HepG2 (cell line): ENCODE measurements around the gene NBR1. TPM values are rescaled to one million over a fixed set of nuclear protein-coding genes. Genes with fewer than 3 reads are reported as not detected.

Source experiments
- ARNT2 ChIP-seq: sonication (generic); formaldehyde crosslinking; IDR thresholded peaks from 2 replicates; pipeline ENCODE4 v1.8.0; 2022; ENCODE audit warnings: mild to moderate bottlenecking, low read depth, missing genetic modification reagents, moderate library complexity
- CBX2 ChIP-seq, 2 experiments: fragments of 200-600 bp in 1 of 2; sonication (generic); formaldehyde crosslinking in 1 of 2; IDR thresholded peaks; 2 replicates each; pipeline versions ENCODE4 v1.7.0 to v1.8.1; 2018 to 2022; ENCODE audit warnings: low read depth in 2 of 2, low read length in 1 of 2, mild to moderate bottlenecking in 1 of 2, missing genetic modification reagents in 1 of 2
- CHD2 ChIP-seq: IDR thresholded peaks from 2 replicates; pipeline ENCODE4 v1.6.1; 2011; ENCODE audit warnings: low read depth, low read length, improper control_type of control experiment
- FOXA1 ChIP-seq, 2 experiments: fragments of 450-650 bp in 1 of 2; sonication (generic) in 1 of 2; formaldehyde crosslinking in 1 of 2; IDR thresholded peaks; 2 replicates each; pipeline versions ENCODE4 v1.4.0 to v1.6.1; 2016 to 2020; ENCODE audit warnings: missing genetic modification reagents in 1 of 2
- GTF2F1 ChIP-seq: fragments of 150-350 bp; IDR thresholded peaks from 2 replicates; pipeline ENCODE4 v1.6.1; 2014; ENCODE audit warnings: low read length
- HMGXB3 ChIP-seq: sonication (generic); formaldehyde crosslinking; IDR thresholded peaks from 2 replicates; pipeline ENCODE4 v1.4.0; 2020; ENCODE audit warnings: missing genetic modification reagents, borderline replicate concordance
- HOXA3 ChIP-seq: sonication (generic); formaldehyde crosslinking; IDR thresholded peaks from 2 replicates; pipeline ENCODE4 v1.5.0; 2020; ENCODE audit warnings: missing genetic modification reagents
- ISX ChIP-seq: sonication (generic); formaldehyde crosslinking; conservative IDR thresholded peaks from 2 replicates; pipeline ENCODE4 v1.5.0; 2020; ENCODE audit warnings: missing genetic modification reagents
- LBX2 ChIP-seq: sonication (generic); formaldehyde crosslinking; IDR thresholded peaks from 2 replicates; pipeline ENCODE4 v1.5.0; 2020; ENCODE audit warnings: missing genetic modification reagents, mild to moderate bottlenecking, borderline replicate concordance
- SMARCE1 ChIP-seq: fragments of 450-650 bp; IDR thresholded peaks from 2 replicates; pipeline ENCODE4 v1.6.1; 2017; ENCODE audit warnings: borderline replicate concordance
- ZIK1 ChIP-seq: sonication (generic); formaldehyde crosslinking; IDR thresholded peaks from 2 replicates; pipeline ENCODE4 v1.5.0; 2020; ENCODE audit warnings: mild to moderate bottlenecking, low read depth, missing genetic modification reagents, borderline replicate concordance
- ZNF101 ChIP-seq: sonication (generic); formaldehyde crosslinking; IDR thresholded peaks from 2 replicates; pipeline ENCODE4 v1.4.0; 2020; ENCODE audit warnings: mild to moderate bottlenecking, low read depth, missing genetic modification reagents, borderline replicate concordance
- ZNF235 ChIP-seq: sonication (generic); formaldehyde crosslinking; IDR thresholded peaks from 2 replicates; pipeline ENCODE4 v1.8.1; 2023; ENCODE audit warnings: mild to moderate bottlenecking, missing genetic modification reagents, borderline replicate concordance
- ZNF614 ChIP-seq: IDR thresholded peaks from 2 replicates; pipeline ENCODE4 v1.6.1; 2018; ENCODE audit warnings: missing biosample characterization, missing genetic modification reagents, inconsistent platforms, borderline replicate concordance
- polyA plus RNA-seq, 8 experiments: library from polyadenylated mRNA; depleted of rRNA in 3 of 8; stranded (reverse) in 7 of 8; unstranded in 1 of 8; fragments of >200 nt; fragmentation: Illumina TruSeq in 4 of 8; extraction: Trizol in 4 of 8; gene quantifications; 2 replicates each; pipeline versions ENCODE4 v1.2.1 to v1.2.3, GENCODE V29; 2011 to 2016; ENCODE audit warnings: low read depth in 4 of 8, missing spikeins in 1 of 8, mixed read lengths in 1 of 8; ENCODE audit not compliant: insufficient read depth in 1 of 8
- total RNA-seq, 5 experiments: library from RNA; depleted of rRNA; stranded (reverse); fragments of >200 nt; fragmentation: Illumina TruSeq; extraction: Trizol; gene quantifications; 2 replicates each; pipeline ENCODE4 v1.2.3, GENCODE V29; 2016; ENCODE audit warnings: low read depth in 1 of 5
- TF ChIP-seq, protein P1 (sequence below): sonication (generic); formaldehyde crosslinking; conservative IDR thresholded peaks from 2 replicates; pipeline ENCODE4 v1.4.0; 2020; ENCODE audit warnings: missing genetic modification reagents
- TF ChIP-seq, protein P2 (sequence below): sonication (generic); formaldehyde crosslinking; IDR thresholded peaks from 2 replicates; pipeline ENCODE4 v1.5.0; 2020; ENCODE audit warnings: missing genetic modification reagents
- TF ChIP-seq, protein P3 (sequence below): sonication (generic); formaldehyde crosslinking; IDR thresholded peaks from 2 replicates; pipeline ENCODE4 v1.9.0; 2021; ENCODE audit warnings: missing genetic modification reagents, mild to moderate bottlenecking, borderline replicate concordance

NBR1 gene
- total and polyA plus RNA-seq, 2 of the 13 experiments (the other 11 are each of a cell fraction or from before 2014, with no cell fraction given), result 51.7 to 121 TPM

DNA sequence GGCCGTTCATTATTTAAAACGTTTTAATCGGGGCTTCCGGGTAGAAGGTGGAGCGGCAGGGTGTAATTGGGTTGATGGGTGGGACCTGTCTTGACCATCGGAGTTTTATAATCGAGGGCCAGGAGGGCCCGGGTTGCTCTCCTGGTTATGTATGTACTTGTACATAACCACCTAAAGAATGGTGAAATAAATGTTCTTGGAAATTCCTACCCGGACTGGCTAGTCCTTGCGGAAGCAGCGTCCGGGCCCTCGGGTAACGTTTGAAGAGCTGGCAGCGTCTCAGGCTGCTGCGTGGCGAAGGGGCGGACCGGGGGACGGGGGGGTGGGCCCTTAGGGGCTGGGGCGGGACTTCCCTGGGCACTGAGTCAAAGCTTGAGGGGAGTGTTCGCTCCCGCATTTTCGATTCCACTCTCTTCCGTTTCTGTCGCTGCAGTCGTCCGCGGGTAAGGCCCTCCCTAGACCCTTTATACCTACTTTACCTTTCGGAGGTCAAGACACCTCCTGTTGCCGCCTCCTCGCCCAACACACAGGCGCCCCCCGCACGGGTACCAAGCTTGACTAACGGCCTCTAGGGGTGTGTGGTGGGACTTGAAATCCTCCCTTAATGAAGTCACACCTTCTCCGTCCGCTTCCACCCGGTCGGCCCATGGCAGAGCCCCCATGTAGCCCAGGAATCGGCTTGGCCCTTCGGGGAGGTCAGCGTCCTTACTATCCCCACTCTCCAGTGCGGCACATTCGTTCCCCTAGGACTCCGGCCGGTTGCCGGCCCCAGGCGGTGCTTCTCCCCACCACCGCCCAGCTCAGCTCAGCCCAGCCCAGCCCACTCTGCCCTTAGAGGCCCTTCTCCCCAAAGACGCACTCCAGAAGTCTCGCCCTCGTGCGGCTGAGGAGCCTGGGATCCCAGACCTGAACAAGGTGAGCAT is 40.7 kb downstream of the NBR1 start, which contains the start of gene TMEM106A (continued):
- no peak for TF ChIP-seq HMGXB3 (CRISPR knock-in tag)
- TF ChIP-seq ZNF101, result no peak
- TF ChIP-seq ZNF235 (CRISPR knock-in tag), result 0 out of 2 replicates have a peak, but pooled peaks have one; percentile 83
- TF ChIP-seq CBX2 (IDR thresholded peaks at IDR 0.05; ENCODE audit: low read depth, low read length), result no peak
- 0 out of 2 replicates have a peak, but pooled peaks have one; percentile 27 for TF ChIP-seq CBX2 (CRISPR knock-in tag; IDR thresholded peaks at IDR 0.05; ENCODE audit: low read depth)
- TF ChIP-seq, protein P1, sequence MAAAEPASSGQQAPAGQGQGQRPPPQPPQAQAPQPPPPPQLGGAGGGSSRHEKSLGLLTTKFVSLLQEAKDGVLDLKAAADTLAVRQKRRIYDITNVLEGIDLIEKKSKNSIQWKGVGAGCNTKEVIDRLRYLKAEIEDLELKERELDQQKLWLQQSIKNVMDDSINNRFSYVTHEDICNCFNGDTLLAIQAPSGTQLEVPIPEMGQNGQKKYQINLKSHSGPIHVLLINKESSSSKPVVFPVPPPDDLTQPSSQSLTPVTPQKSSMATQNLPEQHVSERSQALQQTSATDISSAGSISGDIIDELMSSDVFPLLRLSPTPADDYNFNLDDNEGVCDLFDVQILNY (CRISPR knock-in tag), result no peak
- TF ChIP-seq, protein P2, sequence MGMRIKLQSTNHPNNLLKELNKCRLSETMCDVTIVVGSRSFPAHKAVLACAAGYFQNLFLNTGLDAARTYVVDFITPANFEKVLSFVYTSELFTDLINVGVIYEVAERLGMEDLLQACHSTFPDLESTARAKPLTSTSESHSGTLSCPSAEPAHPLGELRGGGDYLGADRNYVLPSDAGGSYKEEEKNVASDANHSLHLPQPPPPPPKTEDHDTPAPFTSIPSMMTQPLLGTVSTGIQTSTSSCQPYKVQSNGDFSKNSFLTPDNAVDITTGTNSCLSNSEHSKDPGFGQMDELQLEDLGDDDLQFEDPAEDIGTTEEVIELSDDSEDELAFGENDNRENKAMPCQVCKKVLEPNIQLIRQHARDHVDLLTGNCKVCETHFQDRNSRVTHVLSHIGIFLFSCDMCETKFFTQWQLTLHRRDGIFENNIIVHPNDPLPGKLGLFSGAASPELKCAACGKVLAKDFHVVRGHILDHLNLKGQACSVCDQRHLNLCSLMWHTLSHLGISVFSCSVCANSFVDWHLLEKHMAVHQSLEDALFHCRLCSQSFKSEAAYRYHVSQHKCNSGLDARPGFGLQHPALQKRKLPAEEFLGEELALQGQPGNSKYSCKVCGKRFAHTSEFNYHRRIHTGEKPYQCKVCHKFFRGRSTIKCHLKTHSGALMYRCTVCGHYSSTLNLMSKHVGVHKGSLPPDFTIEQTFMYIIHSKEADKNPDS (CRISPR knock-in tag), result no peak
- TF ChIP-seq HOXA3 (CRISPR knock-in tag), result peak; percentile 64; the same call in 1 of the 2 replicates
- peak; percentile 72; the same call in 1 of the 2 replicates for TF ChIP-seq ZIK1
- no peak for TF ChIP-seq GTF2F1
- TF ChIP-seq ZNF614 (CRISPR knock-in tag), result no peak
- peak; percentile 68 for TF ChIP-seq ARNT2 (CRISPR knock-in tag)
- TF ChIP-seq, protein P3, sequence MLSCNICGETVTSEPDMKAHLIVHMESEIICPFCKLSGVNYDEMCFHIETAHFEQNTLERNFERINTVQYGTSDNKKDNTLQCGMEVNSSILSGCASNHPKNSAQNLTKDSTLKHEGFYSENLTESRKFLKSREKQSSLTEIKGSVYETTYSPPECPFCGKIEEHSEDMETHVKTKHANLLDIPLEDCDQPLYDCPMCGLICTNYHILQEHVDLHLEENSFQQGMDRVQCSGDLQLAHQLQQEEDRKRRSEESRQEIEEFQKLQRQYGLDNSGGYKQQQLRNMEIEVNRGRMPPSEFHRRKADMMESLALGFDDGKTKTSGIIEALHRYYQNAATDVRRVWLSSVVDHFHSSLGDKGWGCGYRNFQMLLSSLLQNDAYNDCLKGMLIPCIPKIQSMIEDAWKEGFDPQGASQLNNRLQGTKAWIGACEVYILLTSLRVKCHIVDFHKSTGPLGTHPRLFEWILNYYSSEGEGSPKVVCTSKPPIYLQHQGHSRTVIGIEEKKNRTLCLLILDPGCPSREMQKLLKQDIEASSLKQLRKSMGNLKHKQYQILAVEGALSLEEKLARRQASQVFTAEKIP (CRISPR knock-in tag), result no peak
- TF ChIP-seq CHD2, result no peak
- no peak for TF ChIP-seq SMARCE1
- no peak for TF ChIP-seq FOXA1 (IDR thresholded peaks at IDR 0.05)
- TF ChIP-seq FOXA1 (CRISPR knock-in tag; IDR thresholded peaks at IDR 0.05), result no peak
- TF ChIP-seq ISX, result no peak
- TF ChIP-seq LBX2 (CRISPR knock-in tag), result no peak
